ENCODE measurements around the gene SIX5.
A peak's percentile ranks its signal among the peaks of the same experiment; 100 is the strongest.

SIX5 gene

DNA sequence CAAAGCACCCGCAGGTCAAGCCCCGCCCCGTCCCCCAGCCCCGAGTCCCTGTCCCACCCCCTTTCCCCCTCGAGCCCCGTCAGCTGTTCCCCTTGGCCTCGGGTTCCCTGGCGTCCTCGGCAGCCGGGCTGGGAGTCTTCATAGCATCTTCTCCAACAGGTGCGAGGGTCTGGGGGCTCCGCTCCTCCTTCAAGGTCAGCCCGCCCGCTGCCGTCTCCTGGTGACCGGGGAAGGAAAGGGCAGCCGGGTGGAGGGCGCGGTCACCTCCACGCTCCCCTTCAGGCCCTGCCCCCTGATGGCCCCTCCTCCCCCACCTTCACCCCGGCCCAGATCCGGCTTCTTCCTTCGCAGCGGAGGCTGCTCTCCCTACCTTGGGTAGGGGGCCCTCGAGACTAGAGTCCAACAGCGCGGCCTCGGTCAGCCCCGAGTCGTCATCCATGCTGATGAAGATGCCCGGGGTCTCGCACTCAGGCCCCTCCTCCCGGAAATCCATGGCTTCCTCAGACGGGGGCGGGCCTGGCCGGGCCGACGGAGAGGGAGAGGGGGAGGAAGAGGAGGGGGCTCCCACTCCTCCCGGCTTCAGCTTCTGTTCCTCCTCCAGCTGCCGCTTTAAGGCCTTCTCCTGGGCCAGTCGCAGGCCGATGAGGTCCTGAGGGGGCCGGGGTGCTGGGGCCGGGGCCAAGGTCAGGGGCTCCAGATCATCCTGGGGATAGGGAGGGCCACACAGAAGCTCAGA, 46.6 kb upstream of the SIX5 start:
- ChIA-PET CTCF (interaction anchor here (0.6 to 3.4 kb wide), 11 partner anchors 11 to 442 kb away, joined by 3 to 80 read pairs (median 12); partner anchors contain the start of genes FOXA3, MYPOP and SYMPK), POLR2A (interaction anchor here (1.0 kb wide), 1 partner anchor 48 kb away, joined by 8 read pairs; no protein-coding TSS in a partner anchor)
- TF ChIP-seq ZNF621 (tag by site-specific recombination; IDR thresholded peaks at IDR 0.05) (no peak), ZNF548 (tag by site-specific recombination; IDR thresholded peaks at IDR 0.05) (no peak), KLF10 (tag by site-specific recombination; IDR thresholded peaks at IDR 0.05) (no peak), ZNF624 (tag by site-specific recombination; IDR thresholded peaks at IDR 0.05) (no peak), ZNF513 (tag by site-specific recombination; IDR thresholded peaks at IDR 0.05) (no peak), ZNF311 (tag by site-specific recombination; IDR thresholded peaks at IDR 0.05; ENCODE audit: borderline replicate concordance) (no peak), ZNF292 (tag by site-specific recombination; IDR thresholded peaks at IDR 0.05; ENCODE audit: borderline replicate concordance, low read depth) (no peak)
- TF ChIP-seq, protein P1, sequence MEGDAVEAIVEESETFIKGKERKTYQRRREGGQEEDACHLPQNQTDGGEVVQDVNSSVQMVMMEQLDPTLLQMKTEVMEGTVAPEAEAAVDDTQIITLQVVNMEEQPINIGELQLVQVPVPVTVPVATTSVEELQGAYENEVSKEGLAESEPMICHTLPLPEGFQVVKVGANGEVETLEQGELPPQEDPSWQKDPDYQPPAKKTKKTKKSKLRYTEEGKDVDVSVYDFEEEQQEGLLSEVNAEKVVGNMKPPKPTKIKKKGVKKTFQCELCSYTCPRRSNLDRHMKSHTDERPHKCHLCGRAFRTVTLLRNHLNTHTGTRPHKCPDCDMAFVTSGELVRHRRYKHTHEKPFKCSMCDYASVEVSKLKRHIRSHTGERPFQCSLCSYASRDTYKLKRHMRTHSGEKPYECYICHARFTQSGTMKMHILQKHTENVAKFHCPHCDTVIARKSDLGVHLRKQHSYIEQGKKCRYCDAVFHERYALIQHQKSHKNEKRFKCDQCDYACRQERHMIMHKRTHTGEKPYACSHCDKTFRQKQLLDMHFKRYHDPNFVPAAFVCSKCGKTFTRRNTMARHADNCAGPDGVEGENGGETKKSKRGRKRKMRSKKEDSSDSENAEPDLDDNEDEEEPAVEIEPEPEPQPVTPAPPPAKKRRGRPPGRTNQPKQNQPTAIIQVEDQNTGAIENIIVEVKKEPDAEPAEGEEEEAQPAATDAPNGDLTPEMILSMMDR (tag by site-specific recombination; IDR thresholded peaks at IDR 0.05) = no peak
- Histone ChIP-seq H3K36me3 (ENCODE audit: control insufficient read depth in 2 of 2, insufficient read depth in 1 of 2, low read length in 2 of 2) (peaks cover 0 to 24% of the 10 kb centered on the region in 2 experiments; a peak in 2 of 3 replicates), H3K9me3 (ENCODE audit: control insufficient read depth, insufficient read depth, low read depth, low read length) (no peaks in the 10 kb centered on the region), H3K27ac (ENCODE audit: extremely low read depth, low read depth, low read length) (no peak overlapping the region), H3K4me1 (ENCODE audit: control insufficient read depth, insufficient read depth, low read length) (peaks cover 4% of the 10 kb centered on the region; the same call in 1 of the 2 replicates), H3K4me3 (ENCODE audit: low read depth, low read length) (no peak overlapping the region)

- ChIA-PET POLR2A (interaction anchor here (0.8 to 1.0 kb wide), 4 partner anchors 22 to 48 kb away, joined by 3 to 8 read pairs (median 4); partner anchors contain the start of gene SIX5), CTCF (interaction anchor here (1.2 to 1.9 kb wide), 2 partner anchors 10 to 16 kb away, joined by 4 to 11 read pairs; no protein-coding TSS in a partner anchor)
- no peak for TF ChIP-seq ZNF214 (tag by site-specific recombination; IDR thresholded peaks at IDR 0.05; ENCODE audit: borderline replicate concordance)
- TF ChIP-seq ZNF394 (tag by site-specific recombination; IDR thresholded peaks at IDR 0.05; ENCODE audit: borderline replicate concordance) = no peak
- TF ChIP-seq, protein P2, sequence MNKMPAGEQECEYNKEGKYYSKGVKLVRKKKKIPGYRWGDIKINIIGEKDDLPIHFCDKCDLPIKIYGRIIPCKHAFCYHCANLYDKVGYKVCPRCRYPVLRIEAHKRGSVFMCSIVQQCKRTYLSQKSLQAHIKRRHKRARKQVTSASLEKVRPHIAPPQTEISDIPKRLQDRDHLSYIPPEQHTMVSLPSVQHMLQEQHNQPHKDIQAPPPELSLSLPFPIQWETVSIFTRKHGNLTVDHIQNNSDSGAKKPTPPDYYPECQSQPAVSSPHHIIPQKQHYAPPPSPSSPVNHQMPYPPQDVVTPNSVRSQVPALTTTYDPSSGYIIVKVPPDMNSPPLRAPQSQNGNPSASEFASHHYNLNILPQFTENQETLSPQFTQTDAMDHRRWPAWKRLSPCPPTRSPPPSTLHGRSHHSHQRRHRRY (tag by site-specific recombination; IDR thresholded peaks at IDR 0.05) = no peak
- no peak for TF ChIP-seq ZNF664 (tag by site-specific recombination; IDR thresholded peaks at IDR 0.05)
- TF ChIP-seq SCRT2 (tag by site-specific recombination; IDR thresholded peaks at IDR 0.05) = peak; percentile 60; the same call in 1 of the 2 replicates
- TF ChIP-seq ZNF433 (tag by site-specific recombination; IDR thresholded peaks at IDR 0.05; ENCODE audit: low read depth) = no peak
- TF ChIP-seq ZNF600 (tag by site-specific recombination; IDR thresholded peaks at IDR 0.05) = no peak
- no peak within 1 kb of the TSS for H3K27ac ChIP-seq (ENCODE audit: extremely low read depth, low read depth, low read length)
- no peaks in the 10 kb centered on the region for H3K9me3 ChIP-seq (ENCODE audit: control insufficient read depth, insufficient read depth, low read depth, low read length)
- peaks cover 4% of the 10 kb centered on the region; the same call in 1 of the 2 replicates for H3K4me1 ChIP-seq (ENCODE audit: control insufficient read depth, insufficient read depth, low read length)
- H3K4me3 ChIP-seq (ENCODE audit: low read depth, low read length) = no peak within 1 kb of the TSS
- H3K36me3 ChIP-seq (ENCODE audit: control insufficient read depth in 2 of 2, insufficient read depth in 1 of 2, low read length in 2 of 2) = peaks cover 0 to 18% of the 10 kb centered on the region in 2 experiments; a peak in 2 of 3 replicates
These were observed 45.9 kb upstream of the SIX5 start, which contains the start of gene RSPH6A for GRCh38 chr19:45814851-45815480. RSPH6A (minus strand) TSS chr19:45815308; CDS start chr19:45815176, 132 bp downstream.
